Peyer's patch (tissue), 4 donors: Measurements from ENCODE around the gene NDRG2.

Source experiments
- POLR2A ChIP-seq, 2 donors: fragments of 450-650 bp; IDR thresholded peaks; one replicate each; pipeline ENCODE4 v1.5.1; 2017; ENCODE audit warnings: antibody characterized with exemption in 2 of 2, mild to moderate bottlenecking in 2 of 2, moderate library complexity in 2 of 2
- TF ChIP-seq, protein P1 (sequence below), 6 experiments: fragments of 450-650 bp in 4 of 6; fragments of 200-600 bp in 2 of 6; sonication (generic) in 1 of 6; IDR thresholded peaks; one replicate each; pipeline ENCODE4 v1.5.1; 2017 to 2019; ENCODE audit warnings: antibody characterized with exemption in 6 of 6, mild to moderate bottlenecking in 3 of 6, moderate library complexity in 1 of 6

DNA sequence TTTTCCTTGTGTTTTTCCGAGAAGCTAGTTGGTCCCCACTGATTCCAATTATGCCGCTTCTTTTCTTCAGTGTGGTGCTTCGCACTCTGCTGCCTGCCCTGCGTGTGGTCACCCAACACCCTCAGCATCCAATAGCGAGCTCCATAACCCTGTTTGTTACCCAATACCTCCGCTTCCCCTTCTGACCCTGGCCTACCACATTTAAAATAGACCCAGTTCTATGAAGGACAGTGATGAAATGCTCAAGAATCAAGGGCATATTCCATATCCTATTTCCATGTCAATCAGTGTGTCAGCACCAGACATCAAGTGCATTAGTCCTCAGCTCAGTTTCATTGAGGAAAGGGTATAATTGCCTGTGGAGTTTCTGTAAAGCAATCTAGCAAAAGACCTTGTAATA, 9.5 kb downstream of the NDRG2 start:
- TF ChIP-seq, protein P1, sequence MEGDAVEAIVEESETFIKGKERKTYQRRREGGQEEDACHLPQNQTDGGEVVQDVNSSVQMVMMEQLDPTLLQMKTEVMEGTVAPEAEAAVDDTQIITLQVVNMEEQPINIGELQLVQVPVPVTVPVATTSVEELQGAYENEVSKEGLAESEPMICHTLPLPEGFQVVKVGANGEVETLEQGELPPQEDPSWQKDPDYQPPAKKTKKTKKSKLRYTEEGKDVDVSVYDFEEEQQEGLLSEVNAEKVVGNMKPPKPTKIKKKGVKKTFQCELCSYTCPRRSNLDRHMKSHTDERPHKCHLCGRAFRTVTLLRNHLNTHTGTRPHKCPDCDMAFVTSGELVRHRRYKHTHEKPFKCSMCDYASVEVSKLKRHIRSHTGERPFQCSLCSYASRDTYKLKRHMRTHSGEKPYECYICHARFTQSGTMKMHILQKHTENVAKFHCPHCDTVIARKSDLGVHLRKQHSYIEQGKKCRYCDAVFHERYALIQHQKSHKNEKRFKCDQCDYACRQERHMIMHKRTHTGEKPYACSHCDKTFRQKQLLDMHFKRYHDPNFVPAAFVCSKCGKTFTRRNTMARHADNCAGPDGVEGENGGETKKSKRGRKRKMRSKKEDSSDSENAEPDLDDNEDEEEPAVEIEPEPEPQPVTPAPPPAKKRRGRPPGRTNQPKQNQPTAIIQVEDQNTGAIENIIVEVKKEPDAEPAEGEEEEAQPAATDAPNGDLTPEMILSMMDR (IDR thresholded peaks at IDR 0.05), result no peak
- no peak for TF ChIP-seq POLR2A (IDR thresholded peaks at IDR 0.05)
